Measurements from ENCODE around the gene KRT12. TPM values are rescaled to one million over a fixed set of nuclear protein-coding genes. Genes with fewer than 3 reads are reported as not detected.
A peak's percentile ranks its signal among the peaks of the same experiment; 100 is the strongest.

KRT12 gene
- total and polyA plus RNA-seq, 9 of the 15 experiments (the other 6 are each of a cell fraction or from before 2014, with no cell fraction given) = 0.18 to 7.0 (median 2.2) TPM

DNA sequence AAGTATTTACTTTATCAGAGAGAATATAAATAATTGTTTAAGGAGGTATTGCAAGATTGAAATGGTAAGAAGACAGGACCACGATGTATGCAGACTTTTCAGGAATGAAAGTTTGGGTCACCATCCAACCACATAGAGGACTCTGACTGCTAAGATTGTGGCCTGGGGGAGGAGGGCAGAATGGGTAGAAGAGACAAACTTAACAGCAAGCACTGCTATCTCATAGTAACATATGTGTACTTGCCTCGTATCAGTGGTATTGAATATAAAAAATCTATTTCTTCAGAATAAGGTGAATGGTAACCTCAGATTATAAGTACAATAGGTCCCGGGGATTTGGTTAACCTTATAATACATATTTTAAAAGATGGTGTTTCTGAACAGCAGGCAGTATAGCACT is 50.5 kb downstream of the KRT12 start:
- CTCF ChIA-PET (ENCODE audit: low intra/inter-chr PET ratio) = no interaction called here
- Histone ChIP-seq H3K79me2 (ENCODE audit: control insufficient read depth, insufficient read depth, low read length) (peaks cover 46% of the 10 kb centered on the region), H3K4me2 (ENCODE audit: insufficient read depth, low read length) (peak overlapping the region; percentile 63), H3K9me3 (replicated peaks; ENCODE audit: control insufficient read depth, insufficient read depth, low read depth, low read length) (no peaks in the 10 kb centered on the region), H3K9ac (ENCODE audit: insufficient read depth in 1 of 2, low read depth in 2 of 2, low read length in 2 of 2) (peak overlapping the region in 1 of 2 experiments; percentile 97; a peak in 1 of 4 replicates), H3K36me3 (ENCODE audit: control insufficient read depth, insufficient read depth, low read length) (peaks cover 25% of the 10 kb centered on the region), H3K27ac (ENCODE audit: extremely low read depth, low read depth, low read length) (peak overlapping the region; percentile 65), H3K27me3 (ENCODE audit: control insufficient read depth in 2 of 2, insufficient read depth in 2 of 2, low read length in 2 of 2) (no peaks in the 10 kb centered on the region), H4K20me1 (replicated peaks; ENCODE audit: control insufficient read depth, insufficient read depth, low read length) (no peaks in the 10 kb centered on the region), H2AFZ (ENCODE audit: low read depth, low read length) (no peak overlapping the region), H3K4me1 (replicated peaks in 1 of 2; ENCODE audit: control insufficient read depth in 2 of 2, insufficient read depth in 2 of 2, low read length in 2 of 2) (peaks cover 4 to 23% of the 10 kb centered on the region in 2 experiments), H3K9me1 (ENCODE audit: control insufficient read depth, insufficient read depth, low read length) (peaks cover 5% of the 10 kb centered on the region), H3K4me3 (no peak overlapping the region)
- ATAC-seq (peak; percentile 13; the same call in 1 of the 3 replicates), DNase-seq (ENCODE audit: extremely low read depth in 1 of 4, low spot score in 3 of 4) (peak; percentile 46 to 69 (median 59)), FAIRE-seq (no peak)
- POLR2A ChIA-PET = no interaction called here
- intact Hi-C loops (cut with micrococcal nuclease) (loop anchor here (5.0 kb wide), 1 partner anchor 851 kb away; no protein-coding TSS in a partner anchor), in situ Hi-C loops (cut with MboI) (no loop called here)
- BruUV-seq (replicated peaks) = no TSS peak
- WGBS (ENCODE audit: insufficient coverage, low coverage, missing lambda C conversion rate) = 13% methylated on average over 3 of the region's 3 CpGs
- TF ChIP-seq KDM1A (IDR thresholded peaks at IDR 0.05) (peak; percentile 75 to 84), CC2D1A (IDR thresholded peaks at IDR 0.05) (peak; percentile 47; the same call in 1 of the 2 replicates), TAL1 (IDR thresholded peaks at IDR 0.05) (peak; percentile 69), KAT2B (IDR thresholded peaks at IDR 0.05; ENCODE audit: low read depth, low read length) (no peak), STAT5A (IDR thresholded peaks at IDR 0.05; ENCODE audit: borderline replicate concordance, low read length) (peak; percentile 62), ARID1B (IDR thresholded peaks at IDR 0.05) (peak; percentile 80), NCOR1 (IDR thresholded peaks at IDR 0.05) (peak; percentile 58), RCOR1 (IDR thresholded peaks at IDR 0.05; ENCODE audit: borderline replicate concordance in 1 of 2, low read depth in 2 of 2, low read length in 2 of 2) (peak in 1 of 2 experiments; percentile 17; a peak in 1 of 4 replicates), SOX6 (IDR thresholded peaks at IDR 0.05) (0 out of 2 replicates have a peak, but pooled peaks have one; percentile 44), HNRNPLL (IDR thresholded peaks at IDR 0.05; ENCODE audit: low read depth, low read length, poor library complexity, severe bottlenecking) (no peak), EGR1 (conservative IDR thresholded peaks at IDR 0.05) (no peak), POLR2AphosphoS5 (IDR thresholded peaks at IDR 0.05; ENCODE audit: control insufficient read depth, insufficient read depth, low read depth, low read length) (0 out of 2 replicates have a peak, but pooled peaks have one; percentile 27), HDAC2 (IDR thresholded peaks at IDR 0.05) (0 out of 2 replicates have a peak, but pooled peaks have one; percentile 17), CBFA2T3 (IDR thresholded peaks at IDR 0.05) (peak; percentile 86), DPF2 (IDR thresholded peaks at IDR 0.05) (peak; percentile 62; the same call in 1 of the 2 replicates), SMARCA4 (IDR thresholded peaks at IDR 0.05) (peak; percentile 56), TCF3 (CRISPR knock-in tag; IDR thresholded peaks at IDR 0.05) (peak; percentile 48; the same call in 1 of the 2 replicates), LEF1 (IDR thresholded peaks at IDR 0.05) (peak; percentile 22; the same call in 1 of the 2 replicates)
- TF ChIP-seq, protein P1, sequence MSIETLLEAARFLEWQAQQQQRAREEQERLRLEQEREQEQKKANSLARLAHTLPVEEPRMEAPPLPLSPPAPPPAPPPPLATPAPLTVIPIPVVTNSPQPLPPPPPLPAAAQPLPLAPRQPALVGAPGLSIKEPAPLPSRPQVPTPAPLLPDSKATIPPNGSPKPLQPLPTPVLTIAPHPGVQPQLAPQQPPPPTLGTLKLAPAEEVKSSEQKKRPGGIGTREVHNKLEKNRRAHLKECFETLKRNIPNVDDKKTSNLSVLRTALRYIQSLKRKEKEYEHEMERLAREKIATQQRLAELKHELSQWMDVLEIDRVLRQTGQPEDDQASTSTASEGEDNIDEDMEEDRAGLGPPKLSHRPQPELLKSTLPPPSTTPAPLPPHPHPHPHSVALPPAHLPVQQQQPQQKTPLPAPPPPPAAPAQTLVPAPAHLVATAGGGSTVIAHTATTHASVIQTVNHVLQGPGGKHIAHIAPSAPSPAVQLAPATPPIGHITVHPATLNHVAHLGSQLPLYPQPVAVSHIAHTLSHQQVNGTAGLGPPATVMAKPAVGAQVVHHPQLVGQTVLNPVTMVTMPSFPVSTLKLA (conservative IDR thresholded peaks at IDR 0.05) = 0 out of 4 replicates have a peak, but pooled peaks of 1 of the 2 experiments have one; percentile 16
- TF ChIP-seq, protein P2, sequence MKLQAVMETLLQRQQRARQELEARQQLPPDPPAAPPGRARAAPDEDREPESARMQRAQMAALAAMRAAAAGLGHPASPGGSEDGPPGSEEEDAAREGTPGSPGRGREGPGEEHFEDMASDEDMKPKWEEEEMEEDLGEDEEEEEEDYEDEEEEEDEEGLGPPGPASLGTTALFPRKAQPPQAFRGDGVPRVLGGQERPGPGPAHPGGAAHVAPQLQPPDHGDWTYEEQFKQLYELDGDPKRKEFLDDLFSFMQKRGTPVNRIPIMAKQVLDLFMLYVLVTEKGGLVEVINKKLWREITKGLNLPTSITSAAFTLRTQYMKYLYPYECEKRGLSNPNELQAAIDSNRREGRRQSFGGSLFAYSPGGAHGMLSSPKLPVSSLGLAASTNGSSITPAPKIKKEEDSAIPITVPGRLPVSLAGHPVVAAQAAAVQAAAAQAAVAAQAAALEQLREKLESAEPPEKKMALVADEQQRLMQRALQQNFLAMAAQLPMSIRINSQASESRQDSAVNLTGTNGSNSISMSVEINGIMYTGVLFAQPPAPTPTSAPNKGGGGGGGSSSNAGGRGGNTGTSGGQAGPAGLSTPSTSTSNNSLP (IDR thresholded peaks at IDR 0.05; ENCODE audit: borderline replicate concordance, low read depth, low read length) = peak; percentile 91; the same call in 1 of the 2 replicates
- TF ChIP-seq, protein P3, sequence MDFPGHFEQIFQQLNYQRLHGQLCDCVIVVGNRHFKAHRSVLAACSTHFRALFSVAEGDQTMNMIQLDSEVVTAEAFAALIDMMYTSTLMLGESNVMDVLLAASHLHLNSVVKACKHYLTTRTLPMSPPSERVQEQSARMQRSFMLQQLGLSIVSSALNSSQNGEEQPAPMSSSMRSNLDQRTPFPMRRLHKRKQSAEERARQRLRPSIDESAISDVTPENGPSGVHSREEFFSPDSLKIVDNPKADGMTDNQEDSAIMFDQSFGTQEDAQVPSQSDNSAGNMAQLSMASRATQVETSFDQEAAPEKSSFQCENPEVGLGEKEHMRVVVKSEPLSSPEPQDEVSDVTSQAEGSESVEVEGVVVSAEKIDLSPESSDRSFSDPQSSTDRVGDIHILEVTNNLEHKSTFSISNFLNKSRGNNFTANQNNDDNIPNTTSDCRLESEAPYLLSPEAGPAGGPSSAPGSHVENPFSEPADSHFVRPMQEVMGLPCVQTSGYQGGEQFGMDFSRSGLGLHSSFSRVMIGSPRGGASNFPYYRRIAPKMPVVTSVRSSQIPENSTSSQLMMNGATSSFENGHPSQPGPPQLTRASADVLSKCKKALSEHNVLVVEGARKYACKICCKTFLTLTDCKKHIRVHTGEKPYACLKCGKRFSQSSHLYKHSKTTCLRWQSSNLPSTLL (IDR thresholded peaks at IDR 0.05) = peak; percentile 70
